GM10248 (cell line): ENCODE data around the gene ISX.

Source experiments
- CTCF ChIA-PET: fragments of 300-600 bp; sonication (Branson Sonifier 250); formaldehyde crosslinking; extraction: SDS; loops from one replicate; lab custom pipeline; 2021; ENCODE audit warnings: antibody characterized with exemption; lab: Yijun Ruan, JAX
- POLR2A ChIA-PET: fragments of 350-650 bp; sonication (Branson Sonifier 250); formaldehyde crosslinking; extraction: SDS; loops from one replicate; lab custom pipeline; 2020; ENCODE audit warnings: antibody characterized with exemption; lab: Yijun Ruan, JAX
- DNase-seq: peaks from one replicate; pipeline ENCODE4 v3.0.0; 2012; ENCODE audit errors: extremely low spot score
- TF ChIP-seq, protein P1 (sequence below): IDR thresholded peaks from 2 replicates; pipeline ENCODE4 v1.5.1; 2012; ENCODE audit warnings: mild to moderate bottlenecking, low read depth; ENCODE audit errors: extremely low read depth, missing control alignments, control extremely low read depth

The ISX gene

DNA sequence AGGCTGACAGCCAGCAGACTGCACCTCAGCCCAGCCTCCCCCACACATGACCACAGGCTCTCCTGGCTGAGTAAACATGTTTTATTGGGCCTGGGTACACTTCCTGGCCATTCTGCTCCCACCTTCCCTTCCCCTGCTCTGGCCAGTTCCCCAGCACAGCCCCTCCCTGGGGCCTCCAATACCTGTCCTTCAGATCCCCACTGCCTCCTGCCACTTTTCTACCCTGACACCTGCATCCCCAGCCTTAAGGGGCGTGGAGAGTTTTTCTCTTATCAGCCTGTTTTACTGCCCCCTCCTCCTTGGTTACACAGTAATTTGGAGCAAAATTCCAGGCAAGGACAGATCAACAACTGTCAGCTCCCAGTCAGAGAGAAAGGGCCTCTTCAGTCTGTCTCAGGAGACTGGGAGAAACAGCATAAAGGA is at the start of gene ISX:
TSS of gene ISX (plus strand) at position 363 of the 423 bp plus-strand sequence. CDS start 930 bp downstream, outside the sequence.
- DNase-seq = no peak
- TF ChIP-seq, protein P1, sequence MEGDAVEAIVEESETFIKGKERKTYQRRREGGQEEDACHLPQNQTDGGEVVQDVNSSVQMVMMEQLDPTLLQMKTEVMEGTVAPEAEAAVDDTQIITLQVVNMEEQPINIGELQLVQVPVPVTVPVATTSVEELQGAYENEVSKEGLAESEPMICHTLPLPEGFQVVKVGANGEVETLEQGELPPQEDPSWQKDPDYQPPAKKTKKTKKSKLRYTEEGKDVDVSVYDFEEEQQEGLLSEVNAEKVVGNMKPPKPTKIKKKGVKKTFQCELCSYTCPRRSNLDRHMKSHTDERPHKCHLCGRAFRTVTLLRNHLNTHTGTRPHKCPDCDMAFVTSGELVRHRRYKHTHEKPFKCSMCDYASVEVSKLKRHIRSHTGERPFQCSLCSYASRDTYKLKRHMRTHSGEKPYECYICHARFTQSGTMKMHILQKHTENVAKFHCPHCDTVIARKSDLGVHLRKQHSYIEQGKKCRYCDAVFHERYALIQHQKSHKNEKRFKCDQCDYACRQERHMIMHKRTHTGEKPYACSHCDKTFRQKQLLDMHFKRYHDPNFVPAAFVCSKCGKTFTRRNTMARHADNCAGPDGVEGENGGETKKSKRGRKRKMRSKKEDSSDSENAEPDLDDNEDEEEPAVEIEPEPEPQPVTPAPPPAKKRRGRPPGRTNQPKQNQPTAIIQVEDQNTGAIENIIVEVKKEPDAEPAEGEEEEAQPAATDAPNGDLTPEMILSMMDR = no peak
- ChIA-PET CTCF (interaction anchor here (3.1 kb wide), 1 partner anchor 12 kb away, joined by 20 read pairs; no protein-coding TSS in a partner anchor), POLR2A (no interaction called here)

DNA sequence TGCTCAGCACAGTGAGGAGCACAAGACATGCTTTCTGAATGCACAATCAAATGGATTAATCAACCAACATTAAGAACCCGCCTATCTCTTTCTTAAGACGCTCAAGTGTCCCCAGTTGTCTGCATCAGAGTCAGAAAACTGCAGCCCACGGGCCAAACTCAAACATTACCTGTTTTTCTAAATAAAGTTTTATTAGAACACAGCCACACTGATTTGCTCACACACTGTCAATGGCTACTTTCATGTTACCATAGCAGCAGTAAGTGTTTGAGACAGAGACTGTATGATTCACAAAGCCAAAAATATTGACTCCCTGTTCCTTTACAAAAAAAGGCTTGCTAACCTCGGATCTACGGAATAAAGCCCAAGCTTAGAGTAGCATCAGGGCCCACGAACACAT is 49.0 kb upstream of the ISX start:
- DNase-seq = no peak
- TF ChIP-seq, protein P1 = no peak
- ChIA-PET CTCF (interaction anchor here (0.8 to 2.7 kb wide), 2 partner anchors 15 to 133 kb away, joined by 3 to 10 read pairs; no protein-coding TSS in a partner anchor), POLR2A (interaction anchor here (0.6 kb wide), 1 partner anchor 1793 kb away, joined by 6 read pairs; no protein-coding TSS in a partner anchor)

DNA sequence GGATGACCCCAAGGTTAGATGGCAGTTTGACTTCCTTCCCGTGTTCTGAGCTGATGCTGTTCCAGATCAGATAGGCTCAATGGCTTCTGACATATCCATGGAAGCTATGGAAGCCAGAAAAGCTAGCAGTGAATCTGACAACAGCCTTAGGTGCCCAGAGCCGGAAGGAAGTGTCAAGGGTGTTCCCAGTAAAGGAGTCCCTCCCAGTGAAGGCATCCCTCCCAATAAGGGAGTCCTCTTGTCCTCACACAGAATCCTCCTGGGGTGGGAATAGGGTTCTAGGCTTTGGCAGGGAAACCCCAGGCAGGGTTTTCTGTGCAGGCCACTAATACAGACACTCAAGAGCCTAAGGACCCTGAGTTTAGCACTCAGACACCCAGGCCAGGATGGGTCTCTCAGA is 47.0 kb upstream of the ISX start:
- CTCF ChIA-PET = interaction anchor here (0.8 to 1.6 kb wide), 3 partner anchors 9 to 122 kb away, joined by 3 to 4 read pairs (median 3); no protein-coding TSS in a partner anchor
- TF ChIP-seq, protein P1 = no peak
- POLR2A ChIA-PET = no interaction called here
- no peak for DNase-seq

DNA sequence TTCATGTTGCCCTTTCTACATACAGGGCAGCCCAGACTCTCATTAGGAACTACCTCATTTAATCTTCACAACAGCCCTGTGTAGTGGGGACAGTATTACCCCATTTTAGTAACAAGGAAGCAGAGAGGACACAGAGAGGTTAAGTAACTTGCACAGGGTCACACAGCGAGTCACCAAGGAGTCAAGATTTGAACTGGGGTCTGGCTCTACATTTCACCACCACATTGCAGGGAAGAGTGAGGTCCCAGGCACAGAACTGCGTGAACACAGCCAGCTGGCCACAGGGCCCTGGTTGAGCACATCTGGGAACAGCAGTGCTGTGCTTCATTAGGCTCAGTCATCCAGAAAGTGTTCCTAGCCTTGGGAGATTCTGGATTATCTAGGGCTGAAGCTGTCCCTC is 45.4 kb upstream of the ISX start:
- no peak for DNase-seq
- CTCF ChIA-PET = interaction anchor here (1.1 to 5.6 kb wide), 2 partner anchors 128 to 605 kb away, joined by 3 to 38 read pairs; no protein-coding TSS in a partner anchor
- TF ChIP-seq, protein P1 = no peak
- POLR2A ChIA-PET = no interaction called here

DNA sequence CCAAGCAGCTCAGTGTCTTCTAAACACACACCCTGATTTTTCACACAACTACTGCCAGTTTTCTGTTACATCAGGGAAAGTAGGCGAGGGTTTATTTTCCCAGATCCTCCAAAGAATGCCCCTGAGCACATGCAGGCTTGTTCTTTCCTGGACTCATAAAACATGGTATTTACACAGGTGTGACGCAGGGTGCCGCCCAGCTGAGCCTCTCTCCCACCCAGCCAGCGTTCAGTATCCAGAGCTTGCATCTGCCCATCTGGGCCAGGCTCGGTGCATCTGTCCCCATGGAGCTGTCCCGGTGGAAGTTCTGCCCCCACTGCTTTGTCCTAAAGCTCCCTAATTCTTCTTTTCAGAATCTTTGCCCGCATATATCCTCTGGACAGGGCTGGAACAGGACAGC is 44.8 kb upstream of the ISX start:
- ChIA-PET POLR2A (no interaction called here), CTCF (interaction anchor here (1.9 to 5.6 kb wide), 2 partner anchors 23 to 127 kb away, joined by 6 to 38 read pairs; no protein-coding TSS in a partner anchor)
- DNase-seq = no peak
- TF ChIP-seq, protein P1 = no peak

DNA sequence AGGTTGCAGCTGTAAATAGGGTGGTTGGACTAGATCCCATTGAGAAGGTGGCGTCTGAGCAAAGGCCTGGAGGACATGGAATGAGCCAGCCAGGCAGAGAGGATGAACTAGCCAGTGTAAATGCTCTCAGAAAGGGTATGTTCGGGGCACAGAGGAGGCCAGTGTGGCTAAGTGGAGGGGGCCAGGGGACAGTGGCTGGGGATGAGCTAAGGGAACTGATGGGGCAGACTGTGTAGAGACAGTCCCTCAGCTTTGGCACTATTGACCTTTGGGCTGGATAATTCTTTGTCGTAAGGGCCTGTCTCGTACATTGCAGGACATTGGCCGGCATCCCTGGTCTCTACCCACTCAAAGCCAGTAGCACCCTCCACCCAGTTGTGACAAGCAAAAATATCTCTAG is 43.7 kb upstream of the ISX start:
- no peak for DNase-seq
- CTCF ChIA-PET = interaction anchor here (1.0 to 5.6 kb wide), 8 partner anchors 8 to 608 kb away, joined by 3 to 38 read pairs (median 15); no protein-coding TSS in a partner anchor

More for the DNA sequence above, 43.7 kb upstream of the ISX start:
- TF ChIP-seq, protein P1 = no peak
- POLR2A ChIA-PET = no interaction called here
